Activated gamma-delta T cell treated with anti-CD3 and anti-CD28 coated beads, Interleukin-2, amount 50 U/mL, for 16 hours (primary cell): Measurements from ENCODE around the gene BHLHE23.

ENCODE experiments used
- DNase-seq: peaks from one replicate; pipeline ENCODE4 v3.0.0-alpha.2; 2020; ENCODE audit warnings: low read depth

BHLHE23 gene

GRCh38 chr20:63006540-63007359 is at the start of gene BHLHE23:
TSS of gene BHLHE23 (minus strand) at chr20:63006964. CDS start at chr20:63006774, 190 bp downstream.
- no peak for DNase-seq

DNA sequence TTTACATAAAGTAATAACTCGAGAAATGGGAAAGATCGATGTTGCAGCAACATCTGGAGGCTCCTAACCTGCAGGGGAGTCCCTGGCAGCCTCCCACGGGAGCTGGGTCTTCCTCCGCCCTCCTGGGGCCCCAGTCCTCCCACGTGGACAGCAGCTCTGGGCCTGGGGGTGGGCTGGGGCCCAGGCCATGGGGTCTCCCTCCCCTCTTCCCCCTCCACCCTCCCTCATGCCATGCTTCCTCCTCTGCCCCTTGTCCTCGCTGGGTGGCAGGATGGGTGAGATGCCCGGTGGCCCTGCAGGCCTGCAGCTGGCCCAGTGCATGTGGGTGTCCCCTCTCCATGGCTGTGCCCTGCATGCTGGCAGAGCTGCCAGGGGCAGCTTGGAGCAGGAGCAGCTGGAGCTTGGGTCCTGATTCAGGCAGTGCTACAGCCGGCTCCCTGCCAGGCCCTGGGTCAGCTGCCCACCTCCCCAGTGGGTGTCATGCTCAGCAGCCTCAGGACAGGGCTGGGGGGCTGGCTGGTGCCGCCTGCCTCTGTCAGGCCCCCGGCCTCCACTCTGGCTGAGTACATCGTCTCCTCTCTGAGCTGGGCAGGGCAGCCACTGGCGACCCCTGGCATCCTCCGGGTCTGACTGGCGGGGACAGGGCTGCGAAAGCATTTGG is 48.9 kb upstream of the BHLHE23 start:
- no peak for DNase-seq

GRCh38 chr20:63054681-63055240 is 48.0 kb upstream of the BHLHE23 start:
- no peak for DNase-seq

- no peak for DNase-seq
Measured at GRCh38 chr20:63054103-63054474, 47.3 kb upstream of the BHLHE23 start.

- DNase-seq = no peak
Measured at GRCh38 chr20:63053432-63054102, 46.8 kb upstream of the BHLHE23 start.

DNA sequence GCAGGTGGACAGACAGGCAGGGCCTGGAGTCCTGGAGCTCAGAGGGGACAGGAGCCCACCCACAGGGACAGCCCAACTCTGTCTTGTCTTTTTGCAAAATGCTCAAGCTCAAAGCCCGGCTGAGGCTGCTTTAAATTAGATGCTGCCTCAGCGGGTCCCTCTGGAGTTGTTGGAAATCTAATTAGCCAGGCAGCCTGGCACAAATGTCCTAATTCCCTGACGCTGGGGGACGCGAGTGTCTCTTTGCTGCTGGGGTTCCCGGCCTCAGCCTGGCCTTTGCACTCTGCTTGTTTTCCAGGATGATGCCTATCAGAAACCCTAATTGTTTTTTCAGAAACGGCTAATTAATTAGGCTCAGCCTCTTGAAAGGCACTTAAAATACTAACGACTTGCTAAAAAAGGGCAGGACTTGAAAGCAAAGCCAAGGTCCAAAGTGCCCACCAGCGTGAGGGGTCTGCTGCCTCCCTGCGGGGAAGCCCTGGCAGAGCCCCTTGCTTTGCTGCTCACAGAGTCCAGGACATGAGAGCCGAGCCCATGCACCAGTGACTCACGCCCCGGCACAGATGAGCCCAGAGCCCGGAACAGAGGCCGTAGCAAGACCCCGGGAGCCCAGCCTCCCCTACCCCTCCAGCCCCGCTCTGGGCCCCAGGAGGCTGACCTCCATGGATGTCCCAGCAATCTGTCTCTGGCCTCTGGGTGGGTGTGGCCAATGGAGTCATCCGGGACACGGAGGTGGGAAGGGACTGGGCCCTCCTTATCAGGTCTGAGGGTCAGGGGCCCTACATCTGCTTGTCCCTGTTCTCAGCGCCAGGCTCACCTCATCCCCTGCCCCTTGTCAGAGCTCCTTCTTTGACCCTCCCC is 46.0 kb upstream of the BHLHE23 start:
- no peak for DNase-seq

- DNase-seq = no peak
Measured at GRCh38 chr20:63051911-63052310, 45.1 kb upstream of the BHLHE23 start.

DNA sequence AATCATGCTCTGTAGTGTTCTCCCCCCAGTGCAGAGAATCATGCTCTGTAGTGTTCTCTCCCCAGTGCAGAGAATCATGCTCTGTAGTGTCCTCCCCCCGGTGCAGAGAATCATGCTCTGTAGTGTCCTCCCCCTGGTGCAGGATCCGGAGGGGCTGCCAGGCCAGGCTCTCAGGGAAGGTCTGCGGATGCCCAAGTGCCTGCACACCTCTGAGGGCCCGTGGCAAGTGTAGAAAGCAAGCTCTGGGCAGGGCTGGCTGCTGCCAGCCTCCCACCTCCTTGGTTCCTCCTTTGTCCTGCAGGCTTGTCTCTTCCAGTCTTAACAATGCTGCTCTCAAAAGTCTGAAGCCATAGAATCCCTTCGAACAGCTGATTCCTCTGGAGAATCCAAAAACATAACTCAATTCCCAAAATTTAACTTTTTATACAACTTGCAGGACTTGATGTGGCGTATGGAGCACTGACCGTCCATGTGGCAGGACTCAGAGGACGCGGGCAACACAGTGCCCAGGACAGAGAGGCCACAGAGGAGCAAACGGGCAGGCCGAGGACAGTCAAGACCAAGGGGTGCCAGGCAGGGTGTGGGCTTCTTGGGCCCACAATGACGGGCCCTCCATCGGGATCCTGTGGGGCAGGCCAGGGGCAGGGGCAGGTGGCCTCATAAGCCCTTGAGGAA is 44.6 kb upstream of the BHLHE23 start:
- no peak for DNase-seq

DNA sequence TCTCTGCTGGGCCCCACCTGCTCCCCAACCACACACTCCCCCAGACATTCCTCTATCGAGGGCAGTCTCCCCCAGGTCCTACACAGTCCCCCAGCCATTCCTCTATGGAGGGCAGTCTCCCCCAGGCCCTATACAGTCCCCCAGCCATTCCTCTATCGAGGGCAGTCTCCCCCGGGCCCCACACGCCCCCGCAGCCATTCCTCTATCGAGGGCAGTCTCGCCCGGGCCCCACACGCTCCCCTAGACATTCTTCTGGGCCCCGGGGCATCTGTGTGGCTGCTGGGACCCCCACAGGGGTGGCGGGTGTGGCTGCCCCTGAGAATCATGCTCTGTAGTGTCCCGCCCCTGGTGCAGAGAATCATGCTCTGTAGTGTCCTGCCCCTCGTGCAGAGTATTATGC is 43.6 kb upstream of the BHLHE23 start:
- no peak for DNase-seq

GRCh38 chr20:63049561-63050221 is 42.9 kb upstream of the BHLHE23 start:
- no peak for DNase-seq

GRCh38 chr20:63049191-63049518 is 42.4 kb upstream of the BHLHE23 start:
- DNase-seq = no peak

GRCh38 chr20:63048516-63049190 is 41.9 kb upstream of the BHLHE23 start:
- DNase-seq = no peak

DNA sequence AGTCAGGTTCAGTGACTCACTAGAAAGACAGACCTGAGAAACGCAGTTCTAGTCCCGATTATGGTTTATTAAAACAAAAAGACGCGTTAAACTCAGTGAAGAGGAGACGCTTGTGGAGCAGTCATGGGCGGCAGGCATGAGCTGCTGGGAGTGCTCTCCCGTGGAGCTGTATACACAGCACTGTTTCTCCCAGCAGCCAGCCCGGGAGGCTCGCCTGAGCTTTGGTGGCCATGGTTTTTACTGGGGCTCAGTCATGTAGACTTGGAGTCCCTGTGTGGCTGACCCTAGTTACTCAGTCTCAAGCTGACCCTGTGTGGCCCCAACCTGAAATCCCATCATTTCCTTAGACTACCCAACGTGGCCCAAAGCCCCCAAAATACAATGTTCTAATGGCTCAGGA is 41.2 kb upstream of the BHLHE23 start:
- no peak for DNase-seq

DNA sequence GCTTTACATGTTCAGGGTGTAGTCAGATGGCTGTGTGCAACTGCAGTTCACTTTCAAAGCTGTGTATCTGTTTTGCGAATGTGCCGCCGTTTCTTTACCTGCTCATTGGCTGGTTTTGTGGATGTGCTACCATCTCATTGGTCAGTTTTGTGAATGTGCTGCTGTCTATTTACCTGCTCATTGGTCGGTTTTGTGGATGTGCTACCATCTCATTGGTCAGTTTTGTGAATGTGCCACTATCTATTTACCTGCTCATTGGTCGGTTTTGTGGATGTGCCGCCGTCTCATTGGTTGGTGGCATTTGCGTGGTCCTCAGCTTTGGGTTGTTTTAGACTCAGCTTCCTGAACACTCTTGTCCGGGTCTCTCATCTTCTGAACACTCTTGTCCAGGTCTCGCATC is 40.5 kb upstream of the BHLHE23 start:
- no peak for DNase-seq

GRCh38 chr20:63046841-63047240 is 40.1 kb upstream of the BHLHE23 start:
- no peak for DNase-seq

- DNase-seq = no peak
Measured at GRCh38 chr20:63045991-63046390, 39.2 kb upstream of the BHLHE23 start.

DNA sequence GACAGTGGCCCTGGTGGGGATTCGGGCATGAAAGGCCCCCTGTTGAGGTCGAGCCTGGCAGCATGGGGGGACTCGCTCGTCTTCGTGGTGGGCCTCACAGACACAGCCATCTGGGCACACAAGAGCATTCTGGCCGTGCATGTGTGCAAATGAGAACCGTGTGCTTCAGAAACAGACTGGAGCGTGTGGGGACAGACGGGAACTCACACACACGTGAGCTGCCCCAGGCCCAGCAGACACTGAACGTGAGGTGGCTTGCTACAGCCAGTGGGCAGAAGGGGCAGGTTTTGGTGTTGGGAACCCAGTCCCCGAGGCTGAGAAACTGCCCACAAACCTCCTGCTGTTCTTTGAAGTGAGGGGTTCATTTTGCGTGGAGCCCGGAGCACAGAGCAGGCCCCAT is 38.6 kb upstream of the BHLHE23 start:
- no peak for DNase-seq

DNA sequence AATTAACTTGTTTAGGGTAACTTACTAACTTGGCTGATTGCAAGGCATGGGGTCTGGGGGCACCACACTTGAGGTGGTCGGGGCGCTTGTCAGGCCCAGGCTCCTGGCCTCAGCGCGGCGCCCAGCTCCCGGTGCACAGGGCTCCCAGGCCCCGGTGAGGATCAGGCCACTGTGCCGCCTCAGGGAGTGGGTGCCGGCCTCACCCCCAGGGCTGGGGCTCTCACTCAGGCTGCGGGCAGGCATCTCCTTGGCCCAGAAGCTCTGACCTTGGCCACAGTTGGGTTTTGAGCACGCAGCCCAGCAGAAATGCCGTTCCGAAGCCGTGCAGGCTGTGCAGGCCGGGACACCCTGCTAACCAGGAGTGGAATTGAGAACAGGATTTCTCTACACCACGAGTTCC is 37.8 kb upstream of the BHLHE23 start:
- DNase-seq = no peak

DNA sequence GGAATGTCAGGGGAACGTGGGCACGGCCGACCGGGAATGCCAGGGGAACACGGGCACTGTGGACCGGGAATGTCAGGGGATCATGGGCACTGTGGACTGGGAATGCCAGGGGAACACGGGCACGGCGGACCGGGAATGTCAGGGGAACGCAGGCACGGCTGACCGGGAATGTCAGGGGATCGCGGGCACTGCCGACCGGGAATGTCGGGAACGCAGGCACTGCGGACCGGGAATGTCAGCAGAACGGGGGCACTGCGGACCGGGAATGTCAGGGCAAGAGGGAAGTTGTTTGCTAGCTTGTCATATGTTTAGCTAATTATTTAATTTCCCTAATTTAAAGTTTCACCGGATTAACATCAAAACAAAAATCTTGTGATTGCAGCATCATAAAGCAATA is 37.4 kb upstream of the BHLHE23 start:
- no peak for DNase-seq
